ENCODE results near the gene ARHGAP10. TPM values are rescaled to one million over a fixed set of nuclear protein-coding genes. Genes with fewer than 3 reads are reported as not detected.
"Not testable (repeated sequence)": the region's sequence is repeated elsewhere in the genome, so short reads cannot be mapped to it uniquely, and the experiment has no call there.

The ARHGAP10 gene
- total RNA-seq, 2 donors from 2014 or later, result 14.6 to 23.3 TPM

GRCh38 chr4:147985376-147985775 is 253.5 kb downstream of the ARHGAP10 start:
- no peak overlapping the region for H3K4me3 Mint-ChIP-seq
- H3K9me3 ChIP-seq (ENCODE audit: control insufficient read depth, low read length, poor library complexity, severe bottlenecking), result no peaks in the 10 kb centered on the region
- peaks cover 1% of the 10 kb centered on the region for H3K36me3 Mint-ChIP-seq (ENCODE audit: low read depth)
- H3K27ac Mint-ChIP-seq, result no peak overlapping the region
- DNase-seq (no peak), ATAC-seq (no peak)
- peaks cover 18% of the 10 kb centered on the region for H3K4me1 Mint-ChIP-seq
- no peaks in the 10 kb centered on the region for H3K27me3 Mint-ChIP-seq

GRCh38 chr4:147987252-147987651 is 255.4 kb downstream of the ARHGAP10 start:
- no peaks in the 10 kb centered on the region for H3K9me3 ChIP-seq (ENCODE audit: control insufficient read depth, low read length, poor library complexity, severe bottlenecking)
- Mint-ChIP-seq H3K36me3 (ENCODE audit: low read depth) (peaks cover 4% of the 10 kb centered on the region), H3K4me3 (peak overlapping the region; percentile 19), H3K4me1 (peaks cover 6% of the 10 kb centered on the region), H3K27me3 (no peaks in the 10 kb centered on the region), H3K27ac (peak overlapping the region; percentile 70)
- ATAC-seq, result no peak
- DNase-seq, result no peak

- no peak overlapping the region for H3K4me3 Mint-ChIP-seq
- no peak for ATAC-seq
- H3K4me1 Mint-ChIP-seq, result no peaks in the 10 kb centered on the region
- no peak overlapping the region for H3K27ac Mint-ChIP-seq
- no peak for DNase-seq
- H3K27me3 Mint-ChIP-seq, result no peaks in the 10 kb centered on the region
- no peaks in the 10 kb centered on the region for H3K9me3 ChIP-seq (ENCODE audit: control insufficient read depth, low read length, poor library complexity, severe bottlenecking)
- peaks cover 4% of the 10 kb centered on the region for H3K36me3 Mint-ChIP-seq (ENCODE audit: low read depth)
Observed at GRCh38 chr4:147991543-147992283, 259.8 kb downstream of the ARHGAP10 start.

- ATAC-seq (no peak), DNase-seq (no peak)
- Mint-ChIP-seq H3K27ac (no peak overlapping the region), H3K4me1 (no peaks in the 10 kb centered on the region), H3K27me3 (no peaks in the 10 kb centered on the region), H3K36me3 (ENCODE audit: low read depth) (peaks cover 4% of the 10 kb centered on the region), H3K4me3 (no peak overlapping the region)
- H3K9me3 ChIP-seq (ENCODE audit: control insufficient read depth, low read length, poor library complexity, severe bottlenecking), result no peaks in the 10 kb centered on the region
Observed at GRCh38 chr4:147994076-147994475, 262.2 kb downstream of the ARHGAP10 start.

- DNase-seq (no peak), ATAC-seq (no peak)
- Mint-ChIP-seq H3K4me1 (no peaks in the 10 kb centered on the region), H3K36me3 (ENCODE audit: low read depth) (peaks cover 4% of the 10 kb centered on the region), H3K27me3 (no peaks in the 10 kb centered on the region), H3K4me3 (no peak overlapping the region), H3K27ac (no peak overlapping the region)
- no peaks in the 10 kb centered on the region for H3K9me3 ChIP-seq (ENCODE audit: control insufficient read depth, low read length, poor library complexity, severe bottlenecking)
Observed at GRCh38 chr4:147994491-147995385, 262.9 kb downstream of the ARHGAP10 start.

- H3K27ac Mint-ChIP-seq, result no peak overlapping the region
- DNase-seq (no peak), ATAC-seq (no peak)
- H3K4me1 Mint-ChIP-seq, result no peaks in the 10 kb centered on the region
- no peaks in the 10 kb centered on the region for H3K36me3 Mint-ChIP-seq (ENCODE audit: low read depth)
- no peak overlapping the region for H3K4me3 Mint-ChIP-seq
- H3K9me3 ChIP-seq (ENCODE audit: control insufficient read depth, low read length, poor library complexity, severe bottlenecking), result no peaks in the 10 kb centered on the region
- no peaks in the 10 kb centered on the region for H3K27me3 Mint-ChIP-seq
Observed at GRCh38 chr4:147996859-147997258, 265.0 kb downstream of the ARHGAP10 start.

- not testable (repeated sequence) for DNase-seq; H3K4me3 Mint-ChIP-seq; H3K27ac Mint-ChIP-seq; ATAC-seq; H3K9me3 ChIP-seq (ENCODE audit: control insufficient read depth, low read length, poor library complexity, severe bottlenecking); H3K4me1 Mint-ChIP-seq; H3K27me3 Mint-ChIP-seq; H3K36me3 Mint-ChIP-seq (ENCODE audit: low read depth)
Observed at GRCh38 chr4:148000038-148000437, 268.1 kb downstream of the ARHGAP10 start.

- Mint-ChIP-seq H3K4me1 (peaks cover 12% of the 10 kb centered on the region), H3K27me3 (no peaks in the 10 kb centered on the region), H3K27ac (no peak overlapping the region), H3K4me3 (no peak overlapping the region), H3K36me3 (ENCODE audit: low read depth) (no peaks in the 10 kb centered on the region)
- no peaks in the 10 kb centered on the region for H3K9me3 ChIP-seq (ENCODE audit: control insufficient read depth, low read length, poor library complexity, severe bottlenecking)
- DNase-seq (no peak), ATAC-seq (peak; percentile 23)
Observed at GRCh38 chr4:148004228-148004857, 272.5 kb downstream of the ARHGAP10 start.

- Mint-ChIP-seq H3K4me3 (no peak overlapping the region), H3K27me3 (no peaks in the 10 kb centered on the region), H3K4me1 (peaks cover 12% of the 10 kb centered on the region), H3K36me3 (ENCODE audit: low read depth) (no peaks in the 10 kb centered on the region), H3K27ac (no peak overlapping the region)
- DNase-seq (no peak), ATAC-seq (no peak)
- no peaks in the 10 kb centered on the region for H3K9me3 ChIP-seq (ENCODE audit: control insufficient read depth, low read length, poor library complexity, severe bottlenecking)
Observed at GRCh38 chr4:148006001-148006400, 274.1 kb downstream of the ARHGAP10 start.

GRCh38 chr4:148007314-148007760 is 275.4 kb downstream of the ARHGAP10 start:
- H3K27me3 Mint-ChIP-seq, result no peaks in the 10 kb centered on the region
- peaks cover 12% of the 10 kb centered on the region for H3K4me1 Mint-ChIP-seq
- no peak for DNase-seq
- H3K36me3 Mint-ChIP-seq (ENCODE audit: low read depth), result no peaks in the 10 kb centered on the region
- H3K4me3 Mint-ChIP-seq, result no peak overlapping the region
- ATAC-seq, result no peak
- H3K9me3 ChIP-seq (ENCODE audit: control insufficient read depth, low read length, poor library complexity, severe bottlenecking), result no peaks in the 10 kb centered on the region
- H3K27ac Mint-ChIP-seq, result no peak overlapping the region

GRCh38 chr4:148007792-148008191 is 275.9 kb downstream of the ARHGAP10 start:
- H3K4me1 Mint-ChIP-seq, result peaks cover 12% of the 10 kb centered on the region
- H3K9me3 ChIP-seq (ENCODE audit: control insufficient read depth, low read length, poor library complexity, severe bottlenecking), result no peaks in the 10 kb centered on the region

GRCh38 chr4:148015058-148015457 is 283.2 kb downstream of the ARHGAP10 start:
- H3K4me1 Mint-ChIP-seq, result peaks cover 5% of the 10 kb centered on the region
- H3K27ac Mint-ChIP-seq, result no peak overlapping the region
- DNase-seq (no peak), ATAC-seq (no peak)
- H3K4me3 Mint-ChIP-seq, result no peak overlapping the region
- no peaks in the 10 kb centered on the region for H3K27me3 Mint-ChIP-seq
- H3K36me3 Mint-ChIP-seq (ENCODE audit: low read depth), result no peaks in the 10 kb centered on the region
- H3K9me3 ChIP-seq (ENCODE audit: control insufficient read depth, low read length, poor library complexity, severe bottlenecking), result no peaks in the 10 kb centered on the region

More at GRCh38 chr4:148007792-148008191, 275.9 kb downstream of the ARHGAP10 start:
- DNase-seq (no peak), ATAC-seq (no peak)
- Mint-ChIP-seq H3K4me3 (no peak overlapping the region), H3K27me3 (no peaks in the 10 kb centered on the region), H3K27ac (no peak overlapping the region), H3K36me3 (ENCODE audit: low read depth) (no peaks in the 10 kb centered on the region)

GRCh38 chr4:148015468-148015867 is 283.6 kb downstream of the ARHGAP10 start:
- no peak overlapping the region for H3K4me3 Mint-ChIP-seq
- no peaks in the 10 kb centered on the region for H3K27me3 Mint-ChIP-seq
- DNase-seq (no peak), ATAC-seq (no peak)
- H3K4me1 Mint-ChIP-seq, result peaks cover 5% of the 10 kb centered on the region
- no peak overlapping the region for H3K27ac Mint-ChIP-seq
- H3K36me3 Mint-ChIP-seq (ENCODE audit: low read depth), result no peaks in the 10 kb centered on the region
- no peaks in the 10 kb centered on the region for H3K9me3 ChIP-seq (ENCODE audit: control insufficient read depth, low read length, poor library complexity, severe bottlenecking)
